SK-N-SH (cell line): ENCODE measurements around the gene PXMP2. TPM values are rescaled to one million over a fixed set of nuclear protein-coding genes. Genes with fewer than 3 reads are reported as not detected.

ENCODE experiments used
- CTCF ChIA-PET: fragments of 300-600, 350-600 bp; formaldehyde crosslinking; extraction: SDS; loops from one replicate; lab custom pipeline; 2021; lab: Yijun Ruan, JAX
- POLR2A ChIA-PET: fragments of 350-600 bp; sonication (Branson Sonifier 250); formaldehyde crosslinking; extraction: SDS; loops from one replicate; lab custom pipeline; 2020; ENCODE audit warnings: antibody characterized with exemption, inconsistent platforms; lab: Yijun Ruan, JAX
- DNase-seq: peaks from one replicate; pipeline ENCODE4 v3.0.0; 2012
- H2AFZ ChIP-seq: fragments of 200-600 bp; sonication (generic); 2 replicates; pipeline ENCODE4 v1.8.1; 2016; ENCODE audit warnings: antibody characterized with exemption, mild to moderate bottlenecking, low read depth
- H3F3A ChIP-seq: fragments of 200-600 bp; sonication (generic); replicated peaks from 2 replicates; pipeline ENCODE3; 2016; ENCODE audit warnings: antibody characterized with exemption, mild to moderate bottlenecking; ENCODE audit not compliant: insufficient read depth
- H3K27ac ChIP-seq, 2 experiments: fragments of 200-500 bp in 1 of 2; fragments of 200-600 bp in 1 of 2; sonication (Bioruptor generic) in 1 of 2; sonication (generic), shearing (Covaris generic) in 1 of 2; 2 replicates each; pipeline versions ENCODE4 v1.5.1 to v1.6.1; 2014 to 2016; ENCODE audit warnings: low read depth in 2 of 2, inconsistent platforms in 1 of 2, low read length in 1 of 2, mild to moderate bottlenecking in 1 of 2, mixed read lengths in 1 of 2
- H3K27me3 ChIP-seq: fragments of 200-600 bp; sonication (generic), shearing (Covaris generic); 2 replicates; pipeline ENCODE4 v1.6.1; 2016; ENCODE audit warnings: mixed run types; ENCODE audit not compliant: insufficient read depth
- H3K36me3 ChIP-seq, 2 experiments: fragments of 200-500 bp in 1 of 2; fragments of 200-600 bp in 1 of 2; sonication (Bioruptor generic) in 1 of 2; sonication (generic) in 1 of 2; replicated peaks in 1 of 2; 2 replicates each; pipeline versions ENCODE3 to v1.5.1; 2014 to 2016; ENCODE audit warnings: low read length in 1 of 2, mild to moderate bottlenecking in 1 of 2; ENCODE audit not compliant: insufficient read depth in 2 of 2, control insufficient read depth in 1 of 2
- H3K4me1 ChIP-seq, 2 experiments: fragments of 200-500 bp in 1 of 2; fragments of 200-600 bp in 1 of 2; sonication (Bioruptor generic) in 1 of 2; sonication (generic), shearing (Covaris generic) in 1 of 2; 2 replicates each; pipeline versions ENCODE4 v1.5.1 to v1.6.1; 2014 to 2016; ENCODE audit warnings: low read depth in 1 of 2, low read length in 1 of 2, mixed run types in 1 of 2; ENCODE audit not compliant: insufficient read depth in 2 of 2, control insufficient read depth in 1 of 2
- H3K4me2 ChIP-seq: fragments of 200-600 bp; sonication (generic), shearing (Covaris generic); 2 replicates; pipeline ENCODE4 v1.6.1; 2017; ENCODE audit warnings: mixed run types
- H3K4me3 ChIP-seq, 2 experiments: fragments of 200-500 bp in 1 of 2; fragments of 200-600 bp in 1 of 2; sonication (Bioruptor generic) in 1 of 2; sonication (generic), shearing (Covaris generic) in 1 of 2; 2 replicates each; pipeline versions ENCODE4 v1.5.1 to v1.8.1; 2014 to 2016; ENCODE audit warnings: low read depth in 2 of 2, inconsistent platforms in 1 of 2, low read length in 1 of 2, mild to moderate bottlenecking in 1 of 2, mixed read lengths in 1 of 2, moderate library complexity in 1 of 2
- H3K79me2 ChIP-seq: fragments of 200-600 bp; sonication (generic); 2 replicates; pipeline ENCODE4 v1.8.1; 2017; ENCODE audit warnings: mild to moderate bottlenecking; ENCODE audit not compliant: insufficient read depth
- H3K9ac ChIP-seq: fragments of 200-600 bp; sonication (generic); 2 replicates; pipeline ENCODE4 v1.6.1; 2017; ENCODE audit warnings: mixed run types
- H3K9me2 ChIP-seq: fragments of 200-600 bp; sonication (generic); 2 replicates; pipeline ENCODE4 v1.6.1; 2017; ENCODE audit warnings: mixed run types
- H3K9me3 ChIP-seq: fragments of 200-600 bp; sonication (generic); 2 replicates; pipeline ENCODE4 v1.6.1; 2017; ENCODE audit warnings: mixed run types, mild to moderate bottlenecking, moderate library complexity
- H4K20me1 ChIP-seq: fragments of 200-600 bp; sonication (generic); 2 replicates; pipeline ENCODE4 v1.6.1; 2017; ENCODE audit warnings: mild to moderate bottlenecking, mixed run types; ENCODE audit not compliant: insufficient read depth
- CHD2 ChIP-seq: fragments of 150-350 bp; IDR thresholded peaks from 2 replicates; pipeline ENCODE4 v1.6.1; 2018; ENCODE audit warnings: low read length; ENCODE audit not compliant: partially characterized antibody
- ELF1 ChIP-seq: IDR thresholded peaks from 2 replicates; pipeline ENCODE4 v1.4.0; 2012
- FOSL2 ChIP-seq: IDR thresholded peaks from 2 replicates; pipeline ENCODE4 v1.4.0; 2012; ENCODE audit warnings: low read depth, mild to moderate bottlenecking, moderate library complexity, borderline replicate concordance
- FOXJ3 ChIP-seq: sonication (generic); formaldehyde crosslinking; IDR thresholded peaks from 2 replicates; pipeline ENCODE4 v1.5.1; 2020; ENCODE audit warnings: mild to moderate bottlenecking, missing genetic modification reagents
- GABPA ChIP-seq: IDR thresholded peaks from 2 replicates; pipeline ENCODE4 v1.4.0; 2012; ENCODE audit warnings: low read depth, mild to moderate bottlenecking
- GATA2 ChIP-seq: sonication (generic); formaldehyde crosslinking; IDR thresholded peaks from 2 replicates; pipeline ENCODE4 v1.5.0; 2020; ENCODE audit warnings: mild to moderate bottlenecking, missing genetic modification reagents
- MEF2A ChIP-seq: IDR thresholded peaks from 2 replicates; pipeline ENCODE4 v1.4.0; 2012; ENCODE audit warnings: low read depth, borderline replicate concordance
- NFIC ChIP-seq: IDR thresholded peaks from 2 replicates; pipeline ENCODE4 v1.4.0; 2012; ENCODE audit warnings: borderline replicate concordance
- POLR2AphosphoS5 ChIP-seq: IDR thresholded peaks from 2 replicates; pipeline ENCODE4 v1.6.1; 2012; ENCODE audit warnings: low read depth, low read length
- SMC3 ChIP-seq: IDR thresholded peaks from 2 replicates; pipeline ENCODE4 v1.6.1; 2012; ENCODE audit warnings: low read depth, low read length, improper control_type of control experiment
- TAF1 ChIP-seq: IDR thresholded peaks from 2 replicates; pipeline ENCODE4 v1.6.1; 2012; ENCODE audit warnings: low read depth, mild to moderate bottlenecking, low read length, moderate library complexity, borderline replicate concordance
- TEAD4 ChIP-seq: IDR thresholded peaks from 2 replicates; pipeline ENCODE4 v1.4.0; 2012; ENCODE audit warnings: mild to moderate bottlenecking, borderline replicate concordance; ENCODE audit not compliant: insufficient read depth
- YY1 ChIP-seq: IDR thresholded peaks from 2 replicates; pipeline ENCODE4 v1.4.0; 2012; ENCODE audit warnings: low read depth, mild to moderate bottlenecking
- WGBS: methylation state at CpG from one replicate; pipeline ENCODE4 v1.1.6; 2017; ENCODE audit warnings: low lambda C conversion rate; 5-methylcytosine and 5-hydroxymethylcytosine counted together
- polyA plus RNA-seq, 3 experiments: library from polyadenylated mRNA; depleted of rRNA; stranded (reverse); fragments of >200 nt; gene quantifications; 2 replicates each; pipeline ENCODE4 v1.2.3, GENCODE V29; 2012
- TF ChIP-seq, protein P1 (sequence below): IDR thresholded peaks from 2 replicates; pipeline ENCODE4 v1.4.0; 2012; ENCODE audit warnings: low read depth, borderline replicate concordance
- TF ChIP-seq, protein P2 (sequence below): fragments of 150-350 bp; IDR thresholded peaks from 2 replicates; pipeline ENCODE4 v1.6.1; 2016; ENCODE audit warnings: mild to moderate bottlenecking, low read depth, low read length

Gene PXMP2
- polyA plus RNA-seq, 1 of the 3 experiments (the other 2 are of a cell fraction) = 35.8 TPM

DNA sequence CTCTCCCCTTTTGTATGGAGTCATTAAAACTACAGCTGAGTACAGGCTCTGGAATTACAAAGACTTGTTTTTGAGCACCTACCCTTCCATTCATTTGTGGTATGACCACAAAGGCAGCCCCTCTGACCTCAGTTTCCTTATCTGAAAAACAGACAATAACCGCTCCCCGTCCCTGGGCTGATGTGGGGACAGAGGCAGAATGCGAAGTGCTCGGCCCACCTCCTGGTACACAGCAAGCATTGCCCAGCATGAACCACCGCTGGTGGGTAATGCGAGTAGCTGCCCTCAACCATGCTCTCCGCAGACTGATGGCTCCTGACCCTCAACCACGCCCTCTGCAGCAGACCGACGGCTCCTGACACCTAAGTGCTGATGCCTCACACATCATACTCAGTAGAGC lies 46.5 kb upstream of the PXMP2 start:
- CTCF ChIA-PET = interaction anchor here (0.9 kb wide), 1 partner anchor 22 kb away, joined by 3 read pairs; no protein-coding TSS in a partner anchor

DNA sequence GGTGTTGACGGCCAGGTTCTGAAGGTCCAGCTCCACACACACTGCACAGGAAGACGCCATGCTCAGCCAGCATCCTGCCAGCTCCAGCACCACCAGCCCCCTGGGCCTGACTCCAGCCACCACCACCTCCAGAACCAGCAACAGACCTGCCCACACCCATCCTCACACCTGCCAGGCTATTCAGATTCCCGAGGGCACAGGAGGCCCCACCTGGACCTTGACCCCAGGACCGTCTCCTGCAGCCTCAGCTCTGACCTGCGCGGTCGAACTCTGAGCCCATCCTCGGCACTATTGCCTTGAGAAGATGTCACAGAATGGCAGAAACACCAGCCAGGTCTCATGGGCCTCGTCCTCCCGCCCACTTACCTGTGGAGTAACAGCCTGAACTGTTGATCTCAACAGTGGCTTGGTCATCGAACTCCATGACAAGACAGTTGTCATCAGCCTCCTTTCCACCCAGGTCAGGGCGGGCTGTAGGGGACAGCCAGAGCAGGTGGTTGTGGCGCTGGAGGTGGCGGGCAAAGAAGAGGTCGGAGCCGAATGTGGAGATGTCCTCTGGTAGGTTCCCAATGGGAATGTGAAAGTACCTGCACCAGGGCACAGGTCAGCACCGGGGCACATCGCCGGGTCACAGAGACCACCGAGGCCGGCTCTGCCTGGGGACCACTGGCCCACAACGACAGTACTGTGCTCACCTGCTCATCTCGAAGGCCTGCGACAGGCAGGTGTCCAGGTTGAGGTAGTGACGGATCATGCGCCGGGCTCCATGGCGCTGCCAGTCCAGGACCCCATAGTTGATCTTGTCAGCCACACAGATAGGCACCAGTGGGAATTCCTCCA lies 45.4 kb upstream of the PXMP2 start:
- Histone ChIP-seq H3K27ac (no peak overlapping the region), H3K4me2 (no peak overlapping the region), H3K36me3 (peaks cover 4 to 14% of the 10 kb centered on the region in 2 experiments), H4K20me1 (no peaks in the 10 kb centered on the region), H2AFZ (no peak overlapping the region), H3K4me3 (no peak overlapping the region), H3K9me3 (no peaks in the 10 kb centered on the region), H3K4me1 (no peaks in the 10 kb centered on the region), H3F3A (no peaks in the 10 kb centered on the region), H3K79me2 (no peaks in the 10 kb centered on the region), H3K9ac (no peak overlapping the region), H3K9me2 (no peaks in the 10 kb centered on the region), H3K27me3 (no peaks in the 10 kb centered on the region)
- no peak for DNase-seq
- 97% methylated on average over 19 of the region's 28 CpGs for WGBS
- TF ChIP-seq YY1 (no peak), NFIC (no peak), CHD2 (no peak), GABPA (no peak), FOSL2 (no peak), MEF2A (no peak), TEAD4 (no peak), GATA2 (CRISPR knock-in tag) (no peak), POLR2AphosphoS5 (no peak), TAF1 (no peak)
- TF ChIP-seq, protein P1, sequence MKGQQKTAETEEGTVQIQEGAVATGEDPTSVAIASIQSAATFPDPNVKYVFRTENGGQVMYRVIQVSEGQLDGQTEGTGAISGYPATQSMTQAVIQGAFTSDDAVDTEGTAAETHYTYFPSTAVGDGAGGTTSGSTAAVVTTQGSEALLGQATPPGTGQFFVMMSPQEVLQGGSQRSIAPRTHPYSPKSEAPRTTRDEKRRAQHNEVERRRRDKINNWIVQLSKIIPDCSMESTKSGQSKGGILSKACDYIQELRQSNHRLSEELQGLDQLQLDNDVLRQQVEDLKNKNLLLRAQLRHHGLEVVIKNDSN = no peak
- TF ChIP-seq, protein P2, sequence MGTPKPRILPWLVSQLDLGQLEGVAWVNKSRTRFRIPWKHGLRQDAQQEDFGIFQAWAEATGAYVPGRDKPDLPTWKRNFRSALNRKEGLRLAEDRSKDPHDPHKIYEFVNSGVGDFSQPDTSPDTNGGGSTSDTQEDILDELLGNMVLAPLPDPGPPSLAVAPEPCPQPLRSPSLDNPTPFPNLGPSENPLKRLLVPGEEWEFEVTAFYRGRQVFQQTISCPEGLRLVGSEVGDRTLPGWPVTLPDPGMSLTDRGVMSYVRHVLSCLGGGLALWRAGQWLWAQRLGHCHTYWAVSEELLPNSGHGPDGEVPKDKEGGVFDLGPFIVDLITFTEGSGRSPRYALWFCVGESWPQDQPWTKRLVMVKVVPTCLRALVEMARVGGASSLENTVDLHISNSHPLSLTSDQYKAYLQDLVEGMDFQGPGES = no peak
- ChIA-PET CTCF (interaction anchor here (0.9 kb wide), 1 partner anchor 21 kb away, joined by 3 read pairs; no protein-coding TSS in a partner anchor), POLR2A (no interaction called here)

More for the DNA sequence above, 46.5 kb upstream of the PXMP2 start:
- H3K36me3 ChIP-seq = peaks cover 3 to 12% of the 10 kb centered on the region in 2 experiments
- no peak overlapping the region for H3K9ac ChIP-seq
- no peak overlapping the region for H3K4me2 ChIP-seq
- WGBS = 97% methylated on average over 10 of the region's 10 CpGs
- TF ChIP-seq SMC3 = no peak
- TF ChIP-seq ELF1 = no peak
- TF ChIP-seq CHD2 = no peak
- TF ChIP-seq POLR2AphosphoS5 = no peak
- TF ChIP-seq TAF1 = no peak
- TF ChIP-seq FOXJ3 (CRISPR knock-in tag) = no peak
- TF ChIP-seq GABPA = no peak
- H2AFZ ChIP-seq = no peak overlapping the region
- no peaks in the 10 kb centered on the region for H3K79me2 ChIP-seq
- no peaks in the 10 kb centered on the region for H4K20me1 ChIP-seq
- H3K27ac ChIP-seq = no peak overlapping the region
- H3K9me2 ChIP-seq = no peaks in the 10 kb centered on the region
- DNase-seq = no peak
- H3K9me3 ChIP-seq = no peaks in the 10 kb centered on the region
- H3K4me1 ChIP-seq = no peaks in the 10 kb centered on the region
- POLR2A ChIA-PET = no interaction called here
- H3K4me3 ChIP-seq = no peak overlapping the region
- H3F3A ChIP-seq = no peaks in the 10 kb centered on the region
- no peaks in the 10 kb centered on the region for H3K27me3 ChIP-seq
